ENCODE results near the gene MTMR12.

DNA sequence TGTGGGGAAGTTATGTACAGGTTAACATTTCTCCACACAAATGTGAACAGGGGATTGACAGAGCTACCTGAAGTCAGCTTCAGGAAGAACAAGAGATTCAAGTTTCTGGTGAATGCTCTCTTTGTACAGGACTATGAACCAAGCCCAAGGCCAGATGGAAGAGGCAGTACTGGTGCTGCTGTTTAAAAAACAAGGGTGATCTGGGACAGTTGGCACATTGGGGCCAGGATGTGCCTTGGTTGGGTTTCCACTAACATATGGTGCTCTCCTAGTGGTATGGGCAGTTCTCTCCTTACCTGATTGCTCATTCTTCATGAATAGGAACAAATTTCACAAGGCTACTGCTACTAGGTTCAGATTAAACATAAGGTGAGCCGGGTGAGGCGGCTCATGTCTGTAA is 40.0 kb downstream of the MTMR12 start:
- TF ChIP-seq, protein P1, sequence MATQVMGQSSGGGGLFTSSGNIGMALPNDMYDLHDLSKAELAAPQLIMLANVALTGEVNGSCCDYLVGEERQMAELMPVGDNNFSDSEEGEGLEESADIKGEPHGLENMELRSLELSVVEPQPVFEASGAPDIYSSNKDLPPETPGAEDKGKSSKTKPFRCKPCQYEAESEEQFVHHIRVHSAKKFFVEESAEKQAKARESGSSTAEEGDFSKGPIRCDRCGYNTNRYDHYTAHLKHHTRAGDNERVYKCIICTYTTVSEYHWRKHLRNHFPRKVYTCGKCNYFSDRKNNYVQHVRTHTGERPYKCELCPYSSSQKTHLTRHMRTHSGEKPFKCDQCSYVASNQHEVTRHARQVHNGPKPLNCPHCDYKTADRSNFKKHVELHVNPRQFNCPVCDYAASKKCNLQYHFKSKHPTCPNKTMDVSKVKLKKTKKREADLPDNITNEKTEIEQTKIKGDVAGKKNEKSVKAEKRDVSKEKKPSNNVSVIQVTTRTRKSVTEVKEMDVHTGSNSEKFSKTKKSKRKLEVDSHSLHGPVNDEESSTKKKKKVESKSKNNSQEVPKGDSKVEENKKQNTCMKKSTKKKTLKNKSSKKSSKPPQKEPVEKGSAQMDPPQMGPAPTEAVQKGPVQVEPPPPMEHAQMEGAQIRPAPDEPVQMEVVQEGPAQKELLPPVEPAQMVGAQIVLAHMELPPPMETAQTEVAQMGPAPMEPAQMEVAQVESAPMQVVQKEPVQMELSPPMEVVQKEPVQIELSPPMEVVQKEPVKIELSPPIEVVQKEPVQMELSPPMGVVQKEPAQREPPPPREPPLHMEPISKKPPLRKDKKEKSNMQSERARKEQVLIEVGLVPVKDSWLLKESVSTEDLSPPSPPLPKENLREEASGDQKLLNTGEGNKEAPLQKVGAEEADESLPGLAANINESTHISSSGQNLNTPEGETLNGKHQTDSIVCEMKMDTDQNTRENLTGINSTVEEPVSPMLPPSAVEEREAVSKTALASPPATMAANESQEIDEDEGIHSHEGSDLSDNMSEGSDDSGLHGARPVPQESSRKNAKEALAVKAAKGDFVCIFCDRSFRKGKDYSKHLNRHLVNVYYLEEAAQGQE (IDR thresholded peaks at IDR 0.05; ENCODE audit: low read depth): no peak
- TF ChIP-seq, protein P2, sequence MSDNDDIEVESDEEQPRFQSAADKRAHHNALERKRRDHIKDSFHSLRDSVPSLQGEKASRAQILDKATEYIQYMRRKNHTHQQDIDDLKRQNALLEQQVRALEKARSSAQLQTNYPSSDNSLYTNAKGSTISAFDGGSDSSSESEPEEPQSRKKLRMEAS (IDR thresholded peaks at IDR 0.05): no peak
- no peak for TF ChIP-seq CEBPB (IDR thresholded peaks at IDR 0.05)
- no peak for TF ChIP-seq FOXM1 (IDR thresholded peaks at IDR 0.05; ENCODE audit: borderline replicate concordance, low read depth)
- no peak for TF ChIP-seq RAD21 (IDR thresholded peaks at IDR 0.05; ENCODE audit: low read depth)
- TF ChIP-seq EP300 (IDR thresholded peaks at IDR 0.05; ENCODE audit: borderline replicate concordance): no peak
- no peak for TF ChIP-seq YY1 (IDR thresholded peaks at IDR 0.05; ENCODE audit: low read depth)
- no peak for TF ChIP-seq TAF1 (IDR thresholded peaks at IDR 0.05; ENCODE audit: low read depth)
- no peak for TF ChIP-seq CREB1 (IDR thresholded peaks at IDR 0.05; ENCODE audit: low read depth)
- TF ChIP-seq, protein P3, sequence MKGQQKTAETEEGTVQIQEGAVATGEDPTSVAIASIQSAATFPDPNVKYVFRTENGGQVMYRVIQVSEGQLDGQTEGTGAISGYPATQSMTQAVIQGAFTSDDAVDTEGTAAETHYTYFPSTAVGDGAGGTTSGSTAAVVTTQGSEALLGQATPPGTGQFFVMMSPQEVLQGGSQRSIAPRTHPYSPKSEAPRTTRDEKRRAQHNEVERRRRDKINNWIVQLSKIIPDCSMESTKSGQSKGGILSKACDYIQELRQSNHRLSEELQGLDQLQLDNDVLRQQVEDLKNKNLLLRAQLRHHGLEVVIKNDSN (IDR thresholded peaks at IDR 0.05): no peak
- TF ChIP-seq ZBTB7A (IDR thresholded peaks at IDR 0.05; ENCODE audit: low read depth): no peak

All from Ishikawa (cell line).